H1 (cell line): ENCODE data around the gene LHFPL3. TPM values are rescaled to one million over a fixed set of nuclear protein-coding genes. Genes with fewer than 3 reads are reported as not detected.

Source experiments
- CTCF ChIA-PET: fragments of 300-600 bp; sonication (Branson Sonifier 250); formaldehyde crosslinking; loops from one replicate; lab custom pipeline; 2021; ENCODE audit not compliant: partially characterized antibody; lab: Charles Lee
- POLR2A ChIA-PET: fragments of 300-600 bp; sonication (Branson Sonifier 250); formaldehyde crosslinking; loops from one replicate; lab custom pipeline; 2021; ENCODE audit warnings: inconsistent platforms; ENCODE audit not compliant: partially characterized antibody; lab: Charles Lee
- DNase-seq, 2 experiments: peaks; one replicate each; pipeline versions ENCODE4 v3.0.0 to v3.0.0-alpha.2; 2010 to 2022; ENCODE audit warnings: low spot score in 2 of 2, low read depth in 1 of 2, mixed read lengths in 1 of 2
- FAIRE-seq: peaks from 2 replicates; lab custom pipeline; 2011; peaks lifted over from hg19 to GRCh38; lab: Jason Lieb, UNC
- H2AFZ ChIP-seq: 2 replicates; pipeline ENCODE4 v1.8.1; 2012; ENCODE audit warnings: low read length, inconsistent platforms
- H2AK5ac ChIP-seq: 2 replicates; pipeline ENCODE4 v1.6.1; 2013; ENCODE audit warnings: low read depth, low read length
- H2BK120ac ChIP-seq: replicated peaks from 2 replicates; pipeline ENCODE3; 2013; ENCODE audit warnings: low read depth, low read length, inconsistent platforms
- H2BK12ac ChIP-seq: 2 replicates; pipeline ENCODE4 v1.6.1; 2013; ENCODE audit warnings: low read depth, low read length
- H2BK15ac ChIP-seq: 2 replicates; pipeline ENCODE4 v1.6.1; 2013; ENCODE audit warnings: low read length
- H2BK20ac ChIP-seq: 2 replicates; pipeline ENCODE4 v1.6.1; 2013; ENCODE audit warnings: low read length
- H2BK5ac ChIP-seq: 2 replicates; pipeline ENCODE4 v1.6.1; 2013; ENCODE audit warnings: low read depth, low read length
- H3K14ac ChIP-seq: 2 replicates; pipeline ENCODE4 v1.6.1; 2013; ENCODE audit warnings: inconsistent platforms; ENCODE audit not compliant: insufficient read length
- H3K18ac ChIP-seq: 2 replicates; pipeline ENCODE4 v1.6.1; 2013; ENCODE audit warnings: low read length; ENCODE audit errors: extremely low read depth
- H3K23ac ChIP-seq: 2 replicates; pipeline ENCODE4 v1.6.1; 2013; ENCODE audit warnings: inconsistent platforms; ENCODE audit not compliant: insufficient read length
- H3K23me2 ChIP-seq: 2 replicates; pipeline ENCODE4 v1.6.1; 2013; ENCODE audit warnings: low read depth, low read length
- H3K27ac ChIP-seq: 2 replicates; pipeline ENCODE4 v1.6.1; 2011; ENCODE audit warnings: low read depth, low read length, inconsistent platforms
- H3K27me3 ChIP-seq, 4 experiments: replicated peaks in 1 of 4; 1 replicate in 1 of 4; 2 replicates in 3 of 4; pipeline versions ENCODE4 v1.6.1 to v1.8.1; 2011 to 2013; ENCODE audit warnings: low read length in 3 of 4, mild to moderate bottlenecking in 3 of 4, inconsistent platforms in 2 of 4, mixed read lengths in 2 of 4, moderate library complexity in 1 of 4; ENCODE audit not compliant: control insufficient read depth in 3 of 4, insufficient read depth in 3 of 4; ENCODE audit errors: extremely low read depth in 1 of 4
- H3K36me3 ChIP-seq, 4 experiments: 2 replicates each; pipeline versions ENCODE4 v1.6.1 to v1.8.1; 2011 to 2013; ENCODE audit warnings: mild to moderate bottlenecking in 4 of 4, low read length in 3 of 4, moderate library complexity in 2 of 4, control low read depth in 1 of 4, inconsistent platforms in 1 of 4; ENCODE audit not compliant: insufficient read depth in 4 of 4, control insufficient read depth in 2 of 4
- H3K4ac ChIP-seq: replicated peaks from 2 replicates; pipeline ENCODE3; 2013; ENCODE audit warnings: low read length, low read depth, mixed read lengths, inconsistent platforms; ENCODE audit not compliant: insufficient read length
- H3K4me1 ChIP-seq, 4 experiments: replicated peaks in 1 of 4; 1 replicate in 1 of 4; 2 replicates in 3 of 4; pipeline versions ENCODE4 v1.6.1 to v1.8.1; 2011 to 2013; ENCODE audit warnings: low read length in 3 of 4, inconsistent platforms in 2 of 4, mixed read lengths in 1 of 4; ENCODE audit not compliant: insufficient read depth in 4 of 4, control insufficient read depth in 3 of 4
- H3K4me2 ChIP-seq, 2 experiments: 2 replicates each; pipeline versions ENCODE4 v1.6.1 to v1.8.1; 2011 to 2013; ENCODE audit warnings: low read depth in 2 of 2, low read length in 2 of 2, control low read depth in 1 of 2, inconsistent platforms in 1 of 2, mild to moderate bottlenecking in 1 of 2; ENCODE audit not compliant: insufficient read depth in 1 of 2
- H3K4me3 ChIP-seq, 4 experiments: fragments of 200-600, 300-600 bp in 1 of 4; sonication (generic), shearing (Covaris generic), sonication (Bioruptor Twin) in 1 of 4; 2 replicates each; pipeline versions ENCODE4 v1.5.1 to v1.8.1; 2011 to 2016; ENCODE audit warnings: low read length in 4 of 4, low read depth in 3 of 4, control low read depth in 2 of 4, inconsistent platforms in 2 of 4, mild to moderate bottlenecking in 2 of 4, mixed read lengths in 1 of 4, moderate library complexity in 1 of 4; ENCODE audit not compliant: insufficient read depth in 2 of 4; ENCODE audit errors: extremely low read depth in 1 of 4
- H3K56ac ChIP-seq: replicated peaks from 2 replicates; pipeline ENCODE3; 2013; ENCODE audit warnings: low read depth, mild to moderate bottlenecking, mixed read lengths, low read length, inconsistent platforms; ENCODE audit not compliant: insufficient read length
- H3K79me1 ChIP-seq: 2 replicates; pipeline ENCODE4 v1.6.1; 2013; ENCODE audit warnings: low read depth, low read length, control low read depth
- H3K79me2 ChIP-seq, 2 experiments: 2 replicates each; pipeline versions ENCODE4 v1.6.1 to v1.8.1; 2012 to 2013; ENCODE audit warnings: low read length in 2 of 2, mild to moderate bottlenecking in 2 of 2, inconsistent platforms in 1 of 2; ENCODE audit not compliant: insufficient read depth in 2 of 2, control insufficient read depth in 1 of 2
- H3K9ac ChIP-seq, 4 experiments: replicated peaks in 1 of 4; 1 replicate in 1 of 4; 2 replicates in 3 of 4; pipeline versions ENCODE4 v1.6.1 to v1.8.1; 2011 to 2013; ENCODE audit warnings: low read depth in 3 of 4, low read length in 3 of 4, control low read depth in 2 of 4, mild to moderate bottlenecking in 2 of 4, moderate library complexity in 2 of 4, inconsistent platforms in 1 of 4; ENCODE audit errors: extremely low read depth in 1 of 4
- H3K9me3 ChIP-seq, 2 experiments: 2 replicates each; pipeline versions ENCODE4 v1.6.1 to v1.8.1; 2012 to 2013; ENCODE audit warnings: mild to moderate bottlenecking in 2 of 2, moderate library complexity in 2 of 2, control low read depth in 1 of 2, inconsistent platforms in 1 of 2, low read depth in 1 of 2, low read length in 1 of 2, mixed read lengths in 1 of 2; ENCODE audit not compliant: insufficient read depth in 2 of 2
- H4K20me1 ChIP-seq, 2 experiments: replicated peaks in 1 of 2; 2 replicates each; pipeline versions ENCODE3 to v1.8.1; 2011 to 2013; ENCODE audit warnings: inconsistent platforms in 2 of 2, low read length in 2 of 2, mild to moderate bottlenecking in 1 of 2; ENCODE audit not compliant: insufficient read depth in 2 of 2, control insufficient read depth in 1 of 2
- H4K5ac ChIP-seq: 2 replicates; pipeline ENCODE4 v1.6.1; 2013; ENCODE audit warnings: low read length, low read depth, mixed read lengths, inconsistent platforms; ENCODE audit not compliant: insufficient read length
- H4K8ac ChIP-seq: 2 replicates; pipeline ENCODE4 v1.8.0; 2013; ENCODE audit warnings: mild to moderate bottlenecking, moderate library complexity, low read length, inconsistent platforms; ENCODE audit not compliant: insufficient read depth; ENCODE audit errors: extremely low read depth
- H4K91ac ChIP-seq: replicated peaks from 2 replicates; pipeline ENCODE3; 2013; ENCODE audit warnings: low read length, mixed read lengths, inconsistent platforms; ENCODE audit not compliant: insufficient read length
- ATF3 ChIP-seq: IDR thresholded peaks from 2 replicates; pipeline ENCODE4 v1.6.1; 2011; ENCODE audit warnings: low read depth, mild to moderate bottlenecking, low read length; ENCODE audit not compliant: insufficient read depth
- BACH1 ChIP-seq: IDR thresholded peaks from 2 replicates; pipeline ENCODE4 v1.6.1; 2012; ENCODE audit warnings: low read length, improper control_type of control experiment
- CTBP2 ChIP-seq: IDR thresholded peaks from 2 replicates; pipeline ENCODE4 v1.7.0; 2011; ENCODE audit warnings: borderline replicate concordance, mild to moderate bottlenecking, moderate library complexity, mixed read lengths, low read length; ENCODE audit not compliant: insufficient read depth, insufficient read length
- EZH2 ChIP-seq: fragments of 200-600 bp; sonication (generic); IDR thresholded peaks from 2 replicates; pipeline ENCODE4 v1.7.1; 2012; ENCODE audit warnings: low read depth, mild to moderate bottlenecking, moderate library complexity, low read length, inconsistent platforms; ENCODE audit not compliant: severe bottlenecking
- KDM4A ChIP-seq: IDR thresholded peaks from one replicate; pipeline ENCODE4 v1.7.1; 2012; ENCODE audit warnings: low read depth, mild to moderate bottlenecking, moderate library complexity, low read length, inconsistent platforms; ENCODE audit not compliant: severe bottlenecking
- RXRA ChIP-seq: IDR thresholded peaks from 2 replicates; pipeline ENCODE4 v1.6.1; 2011; ENCODE audit warnings: low read depth, mild to moderate bottlenecking, low read length, moderate library complexity; ENCODE audit not compliant: insufficient read depth
- SP4 ChIP-seq: IDR thresholded peaks from 2 replicates; pipeline ENCODE4 v1.6.1; 2012; ENCODE audit warnings: low read length, inconsistent platforms
- WGBS, 2 experiments: shearing (Covaris generic) in 1 of 2; methylation state at CpG; one replicate each; pipeline versions ENCODE4 v1.1.6 to v1.1.7; 2013 to 2015; ENCODE audit warnings: low lambda C conversion rate in 2 of 2, mixed read lengths in 2 of 2, inconsistent platforms in 1 of 2, low coverage in 1 of 2, missing lambda C conversion rate in 1 of 2; ENCODE audit not compliant: insufficient replicate concordance in 2 of 2, insufficient coverage in 1 of 2, insufficient read length in 1 of 2; ENCODE audit errors: extremely low coverage in 1 of 2, missing lambda C conversion rate in 1 of 2; 5-methylcytosine and 5-hydroxymethylcytosine counted together
- polyA plus RNA-seq, 7 experiments: library from polyadenylated mRNA; depleted of rRNA in 3 of 7; stranded (reverse) in 5 of 7; unstranded in 2 of 7; fragments of >200 nt in 5 of 7; fragments of 200-250 nt in 2 of 7; gene quantifications; 1 replicate in 5 of 7; 2 replicates in 1 of 7; 4 replicates in 1 of 7; pipeline versions ENCODE4 v1.2.1 to v1.2.3, GENCODE V29; 2011 to 2013; ENCODE audit warnings: missing spikeins in 2 of 7, mixed read lengths in 2 of 7
- total RNA-seq: library from RNA; stranded (reverse); fragmentation: NEBNext Ultra II Directional; extraction: Animal tissue kit (Norgen Biotek cat#: 25700); gene quantifications from 2 replicates; pipeline ENCODE4 v1.2.1, GENCODE V29; 2021

Gene LHFPL3
- total and polyA plus RNA-seq, 2 of the 8 experiments (the other 6 are each of a cell fraction or from before 2014, with no cell fraction given): 0.24 to 0.50 TPM

- Histone ChIP-seq H3K9ac (no peak overlapping the region), H4K91ac (no peak overlapping the region), H2BK5ac (no peak overlapping the region), H3K27ac (no peak overlapping the region), H3K4me2 (no peak overlapping the region), H3K79me2 (no peaks in the 10 kb centered on the region), H3K27me3 (no peaks in the 10 kb centered on the region), H2AK5ac (no peak overlapping the region), H3K36me3 (no peaks in the 10 kb centered on the region), H3K4me1 (peaks cover 0 to 6% (median 2%) of the 10 kb centered on the region in 4 experiments; a peak in 2 of 7 replicates), H3K14ac (no peak overlapping the region), H2BK20ac (no peak overlapping the region), H2BK15ac (no peak overlapping the region), H3K56ac (no peak overlapping the region), H4K8ac (no peak overlapping the region), H2BK12ac (no peak overlapping the region), H4K20me1 (no peaks in the 10 kb centered on the region), H3K18ac (no peak overlapping the region), H3K4me3 (no peak overlapping the region), H3K9me3 (no peaks in the 10 kb centered on the region), H2BK120ac (no peak overlapping the region), H3K4ac (no peak overlapping the region), H3K79me1 (no peaks in the 10 kb centered on the region), H4K5ac (no peak overlapping the region), H3K23me2 (no peaks in the 10 kb centered on the region), H2AFZ (no peak overlapping the region), H3K23ac (no peak overlapping the region)
- ChIA-PET POLR2A (no interaction called here), CTCF (interaction anchor here (0.7 to 1.5 kb wide), 3 partner anchors 21 to 53 kb away, joined by 3 read pairs; no protein-coding TSS in a partner anchor)
- no peak for DNase-seq
- WGBS, 2 experiments: 61% methylated on average over 3 of the region's 3 CpGs; no CpG with 5 or more reads in 1 of the 2 experiments
- TF ChIP-seq KDM4A (no peak), BACH1 (no peak), RXRA (no peak), CTBP2 (no peak), ATF3 (no peak), SP4 (no peak), EZH2 (no peak)
- FAIRE-seq: no peak
Measured at GRCh38 chr7:104794589-104794988, 466.2 kb downstream of the LHFPL3 start.
